DMS79 treated with DMSO at 0.1 percent for 48 hours (cell line): Measurements from ENCODE around the gene PHTF2.
A peak's percentile ranks its signal among the peaks of the same experiment; 100 is the strongest.
"Not testable (repeated sequence)": the region's sequence is repeated elsewhere in the genome, so short reads cannot be mapped to it uniquely, and the experiment has no call there.

Experiments
- DNase-seq: peaks from one replicate; lab custom pipeline; 2025; lab: John Stamatoyannopoulos, UW

The PHTF2 gene

GRCh38 chr7:77991656-77992055 lies 193.1 kb downstream of the PHTF2 start:
- peak; percentile 77 for DNase-seq

GRCh38 chr7:77993838-77994237 lies 195.3 kb downstream of the PHTF2 start:
- peak; percentile 86 for DNase-seq

GRCh38 chr7:77995717-77996116 lies 197.1 kb downstream of the PHTF2 start:
- no peak for DNase-seq

- DNase-seq = not testable (repeated sequence)
These were observed 200.6 kb downstream of the PHTF2 start for GRCh38 chr7:77999168-77999567.

GRCh38 chr7:78002021-78002420 lies 203.4 kb downstream of the PHTF2 start:
- no peak for DNase-seq

GRCh38 chr7:78002715-78003114 lies 204.1 kb downstream of the PHTF2 start:
- no peak for DNase-seq

- no peak for DNase-seq
These were observed 207.6 kb downstream of the PHTF2 start for GRCh38 chr7:78006063-78006755.
